GM19397 (cell line): ENCODE results near the gene OR4F16.
"Not testable (repeated sequence)": the region's sequence is repeated elsewhere in the genome, so short reads cannot be mapped to it uniquely, and the experiment has no call there.

Experiments used
- ATAC-seq: cut with Tn5 transposase; IDR thresholded peaks from one replicate; pipeline ENCODE4 v1.9.1; 2021; ENCODE audit warnings: mild to moderate bottlenecking, moderate library complexity; ENCODE audit not compliant: unreplicated experiment

Gene OR4F16

GRCh38 chr1:686554-686953, at the start of gene OR4F16:
Gene OR4F16, minus strand, starts transcription at chr1:686654. Its CDS starts 0 bp downstream, at chr1:686654.
- not testable (repeated sequence) for ATAC-seq

- not testable (repeated sequence) for ATAC-seq
These were observed 47.2 kb upstream of the OR4F16 start for GRCh38 chr1:733649-734048.

- not testable (repeated sequence) for ATAC-seq
These were observed 40.6 kb upstream of the OR4F16 start for GRCh38 chr1:727040-727439.
